RWPE2 (cell line): ENCODE measurements around the gene MGRN1.

Experiments used
- ATAC-seq: fragments of 200-7000 bp; cut with Tn5 transposase; 3 replicates; pipeline ENCODE4 v1.9.1; 2021; ENCODE audit warnings: low read depth
- DNase-seq: peaks from one replicate; pipeline ENCODE4 v3.0.0-alpha.2; 2020; ENCODE audit warnings: low spot score
- H3K27ac ChIP-seq: fragments of 450-650 bp; 2 replicates; pipeline ENCODE4 v1.5.1; 2017; ENCODE audit warnings: mild to moderate bottlenecking; ENCODE audit not compliant: poor library complexity, severe bottlenecking
- H3K27me3 ChIP-seq: fragments of 250-450 bp; sonication (Bioruptor Pico); 2 replicates; pipeline ENCODE4 v1.5.1; 2021; ENCODE audit warnings: mild to moderate bottlenecking, moderate library complexity; ENCODE audit not compliant: insufficient read depth, poor library complexity, severe bottlenecking
- H3K36me3 ChIP-seq: fragments of 250-450 bp; sonication (Bioruptor Pico); 2 replicates; pipeline ENCODE4 v1.5.1; 2020; ENCODE audit warnings: low read depth, mild to moderate bottlenecking, moderate library complexity
- H3K4me1 ChIP-seq: fragments of 250-450 bp; sonication (Bioruptor Pico); 2 replicates; pipeline ENCODE4 v1.5.1; 2021; ENCODE audit warnings: mild to moderate bottlenecking, moderate library complexity; ENCODE audit not compliant: insufficient read depth, poor library complexity, severe bottlenecking
- H3K4me3 ChIP-seq: fragments of 250-450 bp; sonication (Bioruptor Pico); 2 replicates; pipeline ENCODE4 v1.5.1; 2021; ENCODE audit warnings: mild to moderate bottlenecking, moderate library complexity; ENCODE audit not compliant: severe bottlenecking
- H3K9me3 ChIP-seq: fragments of 250-450 bp; sonication (Bioruptor Pico); 2 replicates; pipeline ENCODE4 v1.5.1; 2021; ENCODE audit warnings: mild to moderate bottlenecking, moderate library complexity; ENCODE audit not compliant: severe bottlenecking
- CTCF ChIP-seq: fragments of 450-650 bp; IDR thresholded peaks from one replicate; pipeline ENCODE4 v1.5.1; 2017; ENCODE audit warnings: mild to moderate bottlenecking, moderate library complexity; ENCODE audit not compliant: poor library complexity, severe bottlenecking

MGRN1 gene

GRCh38 chr16:4663777-4664465 is 39.3 kb downstream of the MGRN1 start:
- peaks cover 32% of the 10 kb centered on the region for H3K36me3 ChIP-seq
- no peak for TF ChIP-seq CTCF

DNA sequence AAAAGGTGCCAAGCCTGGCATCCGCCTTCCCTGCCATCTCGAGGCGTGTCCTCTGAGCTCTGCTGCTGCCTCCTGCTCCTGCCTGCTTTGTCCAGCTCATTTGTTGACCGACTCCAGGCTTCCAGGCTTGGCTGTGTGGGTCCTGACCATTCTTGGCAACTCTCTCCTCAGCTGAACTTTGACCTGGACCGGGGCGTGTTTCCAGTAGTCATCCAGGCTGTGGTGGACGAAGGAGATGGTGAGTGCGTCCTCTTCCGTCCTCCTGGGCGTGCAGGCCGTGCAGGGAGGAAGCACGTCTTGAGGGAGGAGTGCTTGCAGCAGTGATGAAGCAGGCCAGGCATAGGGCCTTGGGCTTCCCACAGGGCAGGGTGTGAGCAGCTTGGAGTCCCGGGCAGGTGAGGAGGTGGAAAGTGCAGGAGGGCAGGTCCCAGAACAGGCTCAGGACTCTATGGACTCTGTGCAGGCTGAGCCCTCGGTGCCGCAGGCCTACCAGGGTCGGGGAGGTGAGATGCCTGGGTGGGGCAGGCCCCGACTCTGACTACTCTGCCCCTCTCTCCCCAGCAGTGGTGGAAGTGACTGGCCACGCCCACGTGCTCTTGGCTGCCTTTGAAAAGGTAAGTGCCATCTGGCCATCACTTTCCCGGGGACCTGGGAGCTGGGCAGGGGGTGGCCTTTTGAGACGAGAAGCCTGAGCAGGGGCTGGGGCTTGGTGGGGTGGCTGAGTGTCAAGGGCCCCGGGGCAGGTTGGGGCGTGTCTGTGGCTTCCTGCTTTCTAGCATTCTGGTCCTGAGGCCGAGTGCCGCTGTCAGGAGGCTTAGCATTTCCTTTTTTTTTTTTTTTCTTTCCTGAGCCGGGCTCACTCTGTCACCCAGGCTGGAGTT is 40.2 kb downstream of the MGRN1 start:
- Histone ChIP-seq H3K4me3 (no peak overlapping the region), H3K9me3 (no peaks in the 10 kb centered on the region), H3K27me3 (no peaks in the 10 kb centered on the region), H3K36me3 (peaks cover 40% of the 10 kb centered on the region), H3K27ac (peak overlapping the region; percentile 71), H3K4me1 (peaks cover 15% of the 10 kb centered on the region)
- no peak for DNase-seq
- no peak for TF ChIP-seq CTCF
- ATAC-seq: peak; percentile 75

More at GRCh38 chr16:4663777-4664465, 39.3 kb downstream of the MGRN1 start:
- peaks cover 15% of the 10 kb centered on the region for H3K4me1 ChIP-seq
- H3K27me3 ChIP-seq: no peaks in the 10 kb centered on the region
- ATAC-seq (no peak), DNase-seq (no peak)
- no peak overlapping the region for H3K4me3 ChIP-seq
- H3K27ac ChIP-seq: peak overlapping the region; percentile 71
- no peaks in the 10 kb centered on the region for H3K9me3 ChIP-seq

- ATAC-seq: no peak
- Histone ChIP-seq H3K9me3 (no peaks in the 10 kb centered on the region), H3K4me3 (no peak overlapping the region), H3K27me3 (no peaks in the 10 kb centered on the region), H3K27ac (no peak overlapping the region), H3K4me1 (peaks cover 15% of the 10 kb centered on the region), H3K36me3 (peaks cover 55% of the 10 kb centered on the region)
- no peak for DNase-seq
- TF ChIP-seq CTCF: no peak
Measured at GRCh38 chr16:4666537-4667202, 42.0 kb downstream of the MGRN1 start.

DNA sequence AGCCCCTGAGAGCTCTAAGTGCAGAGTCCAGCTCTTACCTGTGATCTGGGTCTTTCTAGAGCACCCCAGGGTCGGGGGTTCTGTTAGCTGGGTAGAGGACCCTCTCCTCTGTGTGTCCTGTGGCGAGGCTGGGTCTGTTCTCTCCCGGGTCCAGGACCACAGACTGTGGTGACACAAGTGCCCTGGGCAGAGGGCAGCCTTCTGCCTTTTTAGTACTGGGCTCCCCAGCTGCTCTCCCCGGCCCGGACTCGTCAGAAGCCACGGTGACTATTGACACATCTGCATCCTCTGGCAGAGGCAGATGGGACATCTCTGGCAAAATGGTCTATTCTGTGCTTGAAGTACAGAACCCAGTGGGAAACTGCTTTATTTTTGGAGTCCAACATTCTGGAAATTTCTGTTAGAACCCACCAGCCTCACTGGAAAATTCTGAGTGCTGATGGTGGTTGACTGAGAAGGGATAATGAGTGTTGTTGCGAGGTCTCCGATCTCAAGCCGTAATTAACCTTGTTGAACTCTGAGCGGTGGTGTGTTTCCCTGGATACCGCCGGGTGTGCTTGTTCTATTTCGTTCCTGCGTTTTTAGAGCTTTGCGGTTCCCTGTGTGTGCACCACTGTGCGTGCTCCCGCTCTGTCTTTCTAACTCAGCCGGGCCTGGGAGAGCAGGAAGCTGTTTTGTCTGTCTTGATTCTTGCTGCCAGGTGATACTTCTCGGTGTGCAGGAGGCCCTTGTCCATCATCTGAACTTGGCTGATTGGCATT is 42.8 kb downstream of the MGRN1 start:
- no peak for ATAC-seq
- Histone ChIP-seq H3K27ac (no peak overlapping the region), H3K4me1 (peaks cover 15% of the 10 kb centered on the region), H3K4me3 (no peak overlapping the region), H3K9me3 (no peaks in the 10 kb centered on the region), H3K36me3 (peaks cover 55% of the 10 kb centered on the region), H3K27me3 (no peaks in the 10 kb centered on the region)
- no peak for DNase-seq
- no peak for TF ChIP-seq CTCF
